Measurements from ENCODE around the gene SH3RF3. TPM values are rescaled to one million over a fixed set of nuclear protein-coding genes. Genes with fewer than 3 reads are reported as not detected.

Gene SH3RF3
- total RNA-seq, 1 donor from 2014 or later = 1.3 TPM

DNA sequence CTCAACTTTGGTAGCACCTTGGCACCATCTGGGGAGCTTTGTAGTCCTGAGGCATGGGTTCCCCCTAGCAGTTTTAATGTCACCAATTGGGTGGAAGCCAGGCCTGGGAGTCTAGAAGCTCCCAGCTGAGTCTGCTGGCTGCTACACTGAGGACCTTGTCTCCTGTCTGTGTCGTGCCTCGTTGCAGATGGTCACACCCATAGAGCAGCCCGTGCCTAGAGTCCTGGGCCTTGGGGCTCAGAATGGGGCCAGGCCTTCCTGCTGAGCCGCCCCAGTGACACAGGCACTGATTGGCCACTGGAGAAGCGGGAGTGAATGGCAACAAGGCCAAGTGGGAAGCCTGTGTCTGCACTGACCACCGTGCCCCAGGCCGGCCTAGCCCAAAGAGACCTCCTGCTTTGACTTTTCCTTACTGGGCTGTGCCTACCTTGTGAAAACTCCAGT is 113.2 kb downstream of the SH3RF3 start:
- H3K4me3 Mint-ChIP-seq (ENCODE audit: low read depth) = no peak overlapping the region
- H3K27me3 Mint-ChIP-seq = peaks cover 5% of the 10 kb centered on the region
- H3K9me3 Mint-ChIP-seq (ENCODE audit: low read depth) = no peaks in the 10 kb centered on the region
- no peak overlapping the region for H3K27ac Mint-ChIP-seq
- peaks cover 10% of the 10 kb centered on the region for H3K4me1 Mint-ChIP-seq (ENCODE audit: low read depth)
- DNase-seq (ENCODE audit: low spot score, unreplicated experiment) = no peak
- no peaks in the 10 kb centered on the region for H3K36me3 Mint-ChIP-seq (ENCODE audit: insufficient read depth)
- TF ChIP-seq, protein P1, sequence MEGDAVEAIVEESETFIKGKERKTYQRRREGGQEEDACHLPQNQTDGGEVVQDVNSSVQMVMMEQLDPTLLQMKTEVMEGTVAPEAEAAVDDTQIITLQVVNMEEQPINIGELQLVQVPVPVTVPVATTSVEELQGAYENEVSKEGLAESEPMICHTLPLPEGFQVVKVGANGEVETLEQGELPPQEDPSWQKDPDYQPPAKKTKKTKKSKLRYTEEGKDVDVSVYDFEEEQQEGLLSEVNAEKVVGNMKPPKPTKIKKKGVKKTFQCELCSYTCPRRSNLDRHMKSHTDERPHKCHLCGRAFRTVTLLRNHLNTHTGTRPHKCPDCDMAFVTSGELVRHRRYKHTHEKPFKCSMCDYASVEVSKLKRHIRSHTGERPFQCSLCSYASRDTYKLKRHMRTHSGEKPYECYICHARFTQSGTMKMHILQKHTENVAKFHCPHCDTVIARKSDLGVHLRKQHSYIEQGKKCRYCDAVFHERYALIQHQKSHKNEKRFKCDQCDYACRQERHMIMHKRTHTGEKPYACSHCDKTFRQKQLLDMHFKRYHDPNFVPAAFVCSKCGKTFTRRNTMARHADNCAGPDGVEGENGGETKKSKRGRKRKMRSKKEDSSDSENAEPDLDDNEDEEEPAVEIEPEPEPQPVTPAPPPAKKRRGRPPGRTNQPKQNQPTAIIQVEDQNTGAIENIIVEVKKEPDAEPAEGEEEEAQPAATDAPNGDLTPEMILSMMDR (IDR thresholded peaks at IDR 0.05; ENCODE audit: unreplicated experiment) = no peak

DNA sequence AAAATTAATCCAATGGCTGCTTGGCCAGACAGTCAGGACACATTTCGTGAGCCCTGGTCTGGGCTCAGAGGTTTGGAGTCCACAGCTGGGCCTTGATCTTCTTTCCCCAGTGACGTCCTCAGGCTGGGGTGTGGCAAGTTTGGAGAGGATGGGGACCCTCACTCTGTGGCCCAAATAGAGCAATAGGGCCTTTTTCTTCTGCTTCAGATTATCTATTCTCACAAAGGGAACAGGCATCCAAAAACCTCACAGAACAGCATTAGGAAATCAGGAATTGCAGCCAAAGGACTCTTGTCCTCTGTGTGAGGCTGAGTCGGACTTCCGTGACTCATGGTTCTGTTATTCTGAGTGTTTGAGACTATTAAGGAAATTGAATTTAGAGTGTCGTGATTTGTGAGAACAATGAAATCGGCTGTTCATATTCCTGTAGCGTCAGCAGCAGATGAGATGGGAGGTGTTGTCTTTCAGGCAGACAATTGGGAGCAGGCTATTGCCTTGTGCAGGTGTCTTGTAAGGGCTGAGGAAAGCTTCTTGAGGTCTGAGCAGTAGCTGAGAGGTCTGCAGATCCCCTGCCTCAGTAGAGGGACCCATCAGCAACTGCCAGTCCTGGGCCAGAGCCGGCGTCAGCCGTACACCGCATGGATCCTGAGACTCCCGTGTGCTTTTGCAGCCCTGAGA is 113.8 kb downstream of the SH3RF3 start:
- Mint-ChIP-seq H3K4me3 (ENCODE audit: low read depth) (no peak overlapping the region), H3K27ac (no peak overlapping the region), H3K27me3 (peaks cover 8% of the 10 kb centered on the region), H3K4me1 (ENCODE audit: low read depth) (peaks cover 10% of the 10 kb centered on the region), H3K36me3 (ENCODE audit: insufficient read depth) (no peaks in the 10 kb centered on the region), H3K9me3 (ENCODE audit: low read depth) (no peaks in the 10 kb centered on the region)
- TF ChIP-seq, protein P1 (IDR thresholded peaks at IDR 0.05; ENCODE audit: unreplicated experiment) = no peak
- no peak for DNase-seq (ENCODE audit: low spot score, unreplicated experiment)

DNA sequence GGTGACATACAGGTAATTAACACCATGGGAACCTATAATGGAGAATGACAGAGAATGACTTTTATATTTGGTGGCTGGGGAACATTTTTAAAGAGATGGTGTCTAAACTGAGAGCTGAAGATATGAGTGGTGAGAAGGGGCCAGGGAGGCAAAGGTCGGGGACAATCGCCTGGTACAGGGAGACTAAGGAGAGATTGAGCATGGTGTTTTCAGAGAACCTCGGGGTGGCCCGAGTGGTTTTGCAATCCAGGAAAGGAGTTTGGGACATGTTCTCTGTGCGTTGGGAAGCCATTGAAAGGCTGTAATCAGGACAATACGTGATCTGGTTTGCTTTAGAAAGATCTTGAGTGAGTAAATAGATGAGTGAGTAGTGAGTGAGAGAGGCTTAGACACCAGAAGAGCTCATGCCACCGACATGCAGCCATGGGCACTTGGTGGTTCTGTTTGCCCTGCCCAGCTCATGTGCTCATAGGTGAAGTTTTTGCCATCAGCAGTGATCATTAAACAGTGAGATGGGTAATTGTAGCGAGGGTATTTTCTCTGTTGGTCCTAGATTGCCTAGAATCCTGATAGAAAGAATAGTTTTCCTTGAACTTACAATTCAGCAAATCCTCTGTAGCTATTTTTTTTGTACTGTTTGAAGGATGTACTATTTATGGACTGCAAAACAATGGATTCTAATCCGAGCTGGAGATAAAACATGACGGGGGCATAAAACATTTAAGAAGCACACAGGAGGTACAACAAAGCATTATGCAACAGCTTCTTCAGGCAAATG is 114.7 kb downstream of the SH3RF3 start:
- Mint-ChIP-seq H3K36me3 (ENCODE audit: insufficient read depth) (no peaks in the 10 kb centered on the region), H3K4me3 (ENCODE audit: low read depth) (no peak overlapping the region), H3K27ac (no peak overlapping the region), H3K9me3 (ENCODE audit: low read depth) (no peaks in the 10 kb centered on the region), H3K4me1 (ENCODE audit: low read depth) (peaks cover 10% of the 10 kb centered on the region), H3K27me3 (peaks cover 8% of the 10 kb centered on the region)
- no peak for DNase-seq (ENCODE audit: low spot score, unreplicated experiment)
- TF ChIP-seq, protein P1 (IDR thresholded peaks at IDR 0.05; ENCODE audit: unreplicated experiment) = no peak

DNA sequence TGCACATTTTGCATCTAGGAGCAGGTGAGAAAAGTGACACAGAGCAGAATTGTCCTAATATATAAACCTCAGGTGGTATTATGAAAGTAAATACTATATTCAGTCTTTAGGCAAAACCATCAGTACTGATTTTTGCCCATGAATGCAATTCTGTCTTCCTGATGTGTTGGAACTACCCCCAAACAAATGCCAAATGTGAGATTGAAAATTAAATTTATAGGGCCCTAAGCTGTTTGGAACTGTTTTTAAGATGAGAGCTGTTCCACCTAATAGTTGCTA is 115.2 kb downstream of the SH3RF3 start:
- Mint-ChIP-seq H3K9me3 (ENCODE audit: low read depth) (no peaks in the 10 kb centered on the region), H3K4me3 (ENCODE audit: low read depth) (no peak overlapping the region), H3K27me3 (peaks cover 7% of the 10 kb centered on the region), H3K4me1 (ENCODE audit: low read depth) (peaks cover 10% of the 10 kb centered on the region), H3K36me3 (ENCODE audit: insufficient read depth) (no peaks in the 10 kb centered on the region), H3K27ac (no peak overlapping the region)
- DNase-seq (ENCODE audit: low spot score, unreplicated experiment) = no peak
- TF ChIP-seq, protein P1 (IDR thresholded peaks at IDR 0.05; ENCODE audit: unreplicated experiment) = no peak

DNA sequence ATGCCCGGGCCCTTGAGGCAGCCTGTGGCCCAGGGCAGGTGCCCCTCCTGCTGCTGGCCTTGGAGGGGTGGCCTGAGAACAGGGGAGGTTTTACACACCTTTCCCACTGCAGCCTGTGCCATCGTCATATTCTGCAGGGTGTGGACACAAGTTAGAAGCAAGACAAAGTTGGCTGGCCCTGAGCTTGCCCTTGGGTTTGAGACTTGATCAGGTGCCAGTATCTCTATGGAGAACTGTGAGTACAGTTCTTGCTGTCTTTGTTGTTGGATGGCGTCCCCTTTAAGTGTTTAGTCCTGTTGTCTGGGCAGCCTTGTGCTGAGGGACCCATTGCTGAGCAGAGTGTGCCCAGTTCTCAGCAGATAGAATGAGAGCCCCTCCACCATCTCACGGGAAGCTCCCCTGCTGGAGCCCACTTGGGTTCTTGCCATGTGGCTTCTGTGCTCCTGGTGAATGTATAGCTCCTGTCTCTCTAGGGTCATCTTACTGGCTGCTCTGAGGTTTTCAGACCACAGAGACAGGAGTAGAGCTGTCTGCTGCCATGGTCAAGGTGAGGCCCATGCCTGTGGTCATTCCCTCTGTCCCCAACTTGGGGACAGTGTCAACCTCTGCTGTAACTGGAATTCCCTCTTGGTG is 115.9 kb downstream of the SH3RF3 start:
- peaks cover 4% of the 10 kb centered on the region for H3K27me3 Mint-ChIP-seq
- no peak overlapping the region for H3K27ac Mint-ChIP-seq
- TF ChIP-seq, protein P1 (IDR thresholded peaks at IDR 0.05; ENCODE audit: unreplicated experiment) = no peak
- no peaks in the 10 kb centered on the region for H3K9me3 Mint-ChIP-seq (ENCODE audit: low read depth)
- no peaks in the 10 kb centered on the region for H3K36me3 Mint-ChIP-seq (ENCODE audit: insufficient read depth)
- peaks cover 4% of the 10 kb centered on the region for H3K4me1 Mint-ChIP-seq (ENCODE audit: low read depth)
- H3K4me3 Mint-ChIP-seq (ENCODE audit: low read depth) = no peak overlapping the region
- no peak for DNase-seq (ENCODE audit: low spot score, unreplicated experiment)
